ENCODE data around the gene NDUFA13. TPM values are rescaled to one million over a fixed set of nuclear protein-coding genes. Genes with fewer than 3 reads are reported as not detected.

NDUFA13 gene
- total and polyA plus RNA-seq, 12 donors = 17.0 to 558 (median 326) TPM

DNA sequence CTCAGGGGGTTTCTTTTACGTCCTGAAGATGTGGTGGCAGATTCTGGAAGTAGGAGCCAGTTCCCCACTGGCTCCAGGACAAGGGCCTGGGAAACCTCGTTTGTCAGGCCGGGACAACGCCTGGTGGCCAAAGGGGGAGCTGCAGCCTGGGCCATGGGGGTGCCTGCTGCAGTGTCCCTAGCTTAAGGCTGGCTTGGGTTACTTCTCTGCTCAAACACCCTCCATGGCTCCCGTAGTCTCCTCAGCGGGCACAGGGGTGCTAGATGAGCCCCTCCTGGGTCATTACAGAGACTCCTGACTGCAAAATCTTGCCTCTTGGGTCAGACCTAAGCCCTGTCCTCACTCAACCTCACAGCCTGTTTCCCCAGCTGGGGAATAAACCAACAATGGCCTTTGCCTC is 36.8 kb downstream of the NDUFA13 start:
- 54 to 80% (median 64%) methylated on average over 1 to 6 of the region's 6 CpGs for WGBS, 4 donors
- Histone ChIP-seq H3K27me3 (no peaks in the 10 kb centered on the region), H3K9me3 (replicated peaks in 1 of 3) (no peaks in the 10 kb centered on the region), H3K27ac (no peak overlapping the region), H3K4me1 (replicated peaks in 1 of 2) (no peaks in the 10 kb centered on the region), H3K36me3 (replicated peaks in 1 of 2) (no peaks in the 10 kb centered on the region), H3K4me3 (no peak overlapping the region)
- peak in 1 of 7 donors; percentile 24 for DNase-seq
- no peak for TF ChIP-seq POLR2A (IDR thresholded peaks at IDR 0.05)
- TF ChIP-seq, protein P1, sequence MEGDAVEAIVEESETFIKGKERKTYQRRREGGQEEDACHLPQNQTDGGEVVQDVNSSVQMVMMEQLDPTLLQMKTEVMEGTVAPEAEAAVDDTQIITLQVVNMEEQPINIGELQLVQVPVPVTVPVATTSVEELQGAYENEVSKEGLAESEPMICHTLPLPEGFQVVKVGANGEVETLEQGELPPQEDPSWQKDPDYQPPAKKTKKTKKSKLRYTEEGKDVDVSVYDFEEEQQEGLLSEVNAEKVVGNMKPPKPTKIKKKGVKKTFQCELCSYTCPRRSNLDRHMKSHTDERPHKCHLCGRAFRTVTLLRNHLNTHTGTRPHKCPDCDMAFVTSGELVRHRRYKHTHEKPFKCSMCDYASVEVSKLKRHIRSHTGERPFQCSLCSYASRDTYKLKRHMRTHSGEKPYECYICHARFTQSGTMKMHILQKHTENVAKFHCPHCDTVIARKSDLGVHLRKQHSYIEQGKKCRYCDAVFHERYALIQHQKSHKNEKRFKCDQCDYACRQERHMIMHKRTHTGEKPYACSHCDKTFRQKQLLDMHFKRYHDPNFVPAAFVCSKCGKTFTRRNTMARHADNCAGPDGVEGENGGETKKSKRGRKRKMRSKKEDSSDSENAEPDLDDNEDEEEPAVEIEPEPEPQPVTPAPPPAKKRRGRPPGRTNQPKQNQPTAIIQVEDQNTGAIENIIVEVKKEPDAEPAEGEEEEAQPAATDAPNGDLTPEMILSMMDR (IDR thresholded peaks at IDR 0.05) = peak in 3 of 6 experiments; percentile 28 to 38 (median 30)
- intact Hi-C loops (cut with DNase I) = no loop called here

DNA sequence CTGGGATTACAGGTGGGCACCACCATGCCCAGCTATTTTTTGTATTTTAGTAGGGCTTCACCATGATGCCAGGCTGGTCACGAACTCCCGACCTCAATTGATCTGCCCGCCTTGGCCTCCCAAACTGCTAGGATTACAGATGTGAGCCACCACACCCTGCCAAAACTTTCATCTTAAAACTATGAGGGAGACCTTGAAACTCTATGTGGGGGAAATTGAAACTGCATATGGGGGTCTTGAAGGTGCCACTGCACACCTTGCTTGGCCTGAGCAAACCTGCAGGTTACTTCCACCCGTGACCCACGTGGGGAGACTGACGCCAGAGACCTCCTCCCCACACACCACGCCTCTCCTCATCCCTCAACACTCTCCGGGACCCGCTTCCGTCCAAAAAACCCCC is 37.6 kb downstream of the NDUFA13 start:
- Histone ChIP-seq H3K4me1 (replicated peaks in 1 of 2) (no peaks in the 10 kb centered on the region), H3K27ac (no peak overlapping the region), H3K27me3 (no peaks in the 10 kb centered on the region), H3K36me3 (replicated peaks in 1 of 2) (no peaks in the 10 kb centered on the region), H3K4me3 (no peak overlapping the region), H3K9me3 (replicated peaks in 1 of 3) (no peaks in the 10 kb centered on the region)
- intact Hi-C loops (cut with DNase I) = no loop called here
- WGBS, 4 donors = 82 to 90% (median 86%) methylated on average over 5 to 10 of the region's 10 CpGs
- no peak for DNase-seq
- TF ChIP-seq, protein P1 (IDR thresholded peaks at IDR 0.05) = no peak
- no peak for TF ChIP-seq POLR2A (IDR thresholded peaks at IDR 0.05)

DNA sequence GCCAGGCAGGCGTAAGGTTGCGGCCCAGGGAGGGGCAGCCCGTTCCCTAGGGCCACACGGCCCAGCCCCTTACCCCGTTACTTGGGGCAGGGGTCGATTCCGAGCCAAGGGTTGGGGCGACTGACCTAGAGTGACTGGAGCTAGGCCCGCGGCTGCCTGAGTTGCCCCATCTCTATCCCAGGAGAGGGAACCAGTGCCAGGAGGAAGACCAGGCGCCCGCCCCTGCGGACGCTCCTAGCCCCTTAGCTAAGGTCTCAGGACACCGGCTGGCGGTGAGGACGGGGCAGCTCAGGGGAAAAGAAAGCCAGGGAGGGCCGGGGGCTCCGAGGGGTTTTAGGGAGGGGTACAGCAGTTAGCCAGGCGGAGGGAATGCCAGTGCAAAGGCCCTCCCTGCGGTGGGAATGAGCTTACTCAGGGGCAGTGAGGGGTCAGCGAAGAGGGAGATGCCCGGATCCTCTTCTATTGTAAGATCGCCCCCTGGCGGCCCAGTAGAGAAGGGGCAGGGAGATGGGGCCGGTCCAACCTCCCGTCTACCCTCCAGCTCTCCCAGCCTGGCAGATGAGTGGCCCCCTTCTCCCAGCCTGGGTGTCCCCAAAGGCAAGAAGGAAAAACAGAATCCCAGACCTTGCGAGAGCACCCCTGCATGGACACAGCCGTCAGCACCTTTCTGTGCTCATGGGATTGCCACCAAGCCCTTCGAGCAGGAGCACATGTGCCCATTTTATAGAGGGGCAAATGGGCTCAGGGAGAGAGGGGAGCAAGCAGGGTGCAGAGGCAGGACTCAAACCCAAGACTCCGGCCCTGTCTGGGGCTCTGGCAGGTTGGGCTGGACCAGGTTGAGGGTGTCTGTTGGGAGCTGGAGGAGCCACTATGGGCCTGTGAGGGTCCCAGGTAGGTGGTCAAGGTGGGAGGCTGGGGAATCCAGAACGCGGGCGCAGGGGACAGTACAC is 38.3 kb downstream of the NDUFA13 start:
- Histone ChIP-seq H3K4me3 (no peak overlapping the region), H3K27ac (no peak overlapping the region), H3K36me3 (replicated peaks in 1 of 2) (no peaks in the 10 kb centered on the region), H3K4me1 (replicated peaks in 1 of 2) (no peaks in the 10 kb centered on the region), H3K27me3 (no peaks in the 10 kb centered on the region), H3K9me3 (replicated peaks in 1 of 3) (no peaks in the 10 kb centered on the region)
- TF ChIP-seq, protein P1 (IDR thresholded peaks at IDR 0.05) = peak; percentile 21 to 61 (median 51)
- TF ChIP-seq POLR2A (IDR thresholded peaks at IDR 0.05) = no peak
- DNase-seq = peak in 2 of 7 donors; percentile 53 to 56
- 51 to 70% (median 64%) methylated on average over 22 to 34 of the region's 34 CpGs for WGBS, 4 donors
- intact Hi-C loops (cut with DNase I) = no loop called here

DNA sequence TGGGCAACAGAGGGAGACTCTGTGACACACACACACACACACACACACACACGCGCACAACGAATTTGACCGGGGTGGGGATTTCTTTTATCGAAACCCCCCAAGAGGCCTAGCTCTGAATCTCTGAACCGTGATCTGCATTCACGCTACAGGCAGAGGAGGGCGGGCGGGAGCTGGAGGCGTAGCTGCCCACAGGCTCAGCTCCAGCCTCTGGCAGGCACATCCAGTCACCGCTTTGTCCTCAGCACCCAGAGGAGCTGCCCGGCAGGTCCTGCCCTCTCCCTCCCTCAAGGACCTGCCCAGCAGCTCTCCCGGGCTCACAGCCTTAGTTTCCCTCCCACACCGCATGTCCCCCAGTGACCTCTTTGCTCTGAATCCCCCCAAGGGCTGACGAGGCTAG is 42.0 kb downstream of the NDUFA13 start:
- no peak for TF ChIP-seq POLR2A (IDR thresholded peaks at IDR 0.05)
- TF ChIP-seq, protein P1 (IDR thresholded peaks at IDR 0.05) = no peak
- Histone ChIP-seq H3K27ac (no peak overlapping the region), H3K9me3 (replicated peaks in 1 of 3) (no peaks in the 10 kb centered on the region), H3K4me1 (replicated peaks in 1 of 2) (no peaks in the 10 kb centered on the region), H3K36me3 (replicated peaks in 1 of 2) (no peaks in the 10 kb centered on the region), H3K27me3 (no peaks in the 10 kb centered on the region), H3K4me3 (no peak overlapping the region)
- DNase-seq = no peak
- intact Hi-C loops (cut with DNase I) = no loop called here
- WGBS, 4 donors = 81 to 90% (median 87%) methylated on average over 10 to 15 of the region's 15 CpGs
